ENCODE measurements around the gene UBR1. TPM values are rescaled to one million over a fixed set of nuclear protein-coding genes. Genes with fewer than 3 reads are reported as not detected.

Gene UBR1
- total and polyA plus RNA-seq, 10 of the 15 experiments (the other 5 are each of a cell fraction or from before 2014, with no cell fraction given), result 4.5 to 27.5 (median 16.7) TPM

DNA sequence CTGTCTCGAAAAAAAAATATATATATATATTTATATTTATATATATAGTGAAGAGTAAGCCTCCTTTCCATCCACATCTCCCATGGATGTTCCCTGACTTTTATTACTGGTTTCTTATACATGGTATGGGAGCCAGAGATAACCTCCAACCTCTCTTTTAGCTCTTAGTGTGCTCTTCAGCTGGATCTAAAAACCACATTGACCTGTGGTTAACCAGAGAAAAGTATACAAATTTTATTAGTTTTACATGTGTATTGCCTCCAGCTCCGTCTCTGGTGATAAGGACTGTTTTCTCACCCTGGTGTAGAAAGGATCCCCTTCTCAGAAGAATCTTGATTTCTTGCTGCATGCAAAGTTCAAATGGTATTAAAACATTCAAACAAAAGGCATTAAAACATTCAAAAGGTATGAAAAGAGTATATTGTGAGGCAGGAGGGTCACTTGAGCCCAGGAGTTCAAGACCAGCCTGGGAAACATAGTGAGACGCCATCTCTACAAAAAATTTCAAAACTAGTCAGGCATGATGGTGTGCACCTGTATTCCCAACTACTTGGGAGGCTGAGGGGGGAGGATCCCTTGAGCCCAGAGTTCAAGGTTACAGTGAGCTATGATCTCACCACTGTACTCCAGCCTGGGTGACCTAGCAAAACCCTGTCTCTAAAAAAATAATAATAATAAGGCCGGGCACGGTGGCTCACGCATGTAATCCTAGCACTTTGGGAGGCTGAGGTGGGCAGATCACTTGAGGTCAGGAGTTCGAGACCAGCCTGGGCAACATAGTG is 171.8 kb downstream of the UBR1 start:
- DNase-seq (ENCODE audit: low read depth, low spot score) (no peak), FAIRE-seq (no peak), ATAC-seq (no peak)
- in situ Hi-C loops (cut with MboI), result no loop called here
- CTCF ChIA-PET, result interaction anchor here (1.3 kb wide), 1 partner anchor 41 kb away, joined by 3 read pairs; no protein-coding TSS in a partner anchor
- no peaks in the 10 kb centered on the region for H3K4me1 ChIP-seq (ENCODE audit: control insufficient read depth, insufficient read depth, low read length)
- no TSS peak for BruUV-seq (replicated peaks)
- H3K4me3 ChIP-seq, result no peak overlapping the region
- no peak overlapping the region for H3K9ac ChIP-seq (ENCODE audit: control insufficient read depth, insufficient read depth, low read length)
- no peak for TF ChIP-seq NFXL1 (IDR thresholded peaks at IDR 0.05; ENCODE audit: borderline replicate concordance)
- TF ChIP-seq, protein P1, sequence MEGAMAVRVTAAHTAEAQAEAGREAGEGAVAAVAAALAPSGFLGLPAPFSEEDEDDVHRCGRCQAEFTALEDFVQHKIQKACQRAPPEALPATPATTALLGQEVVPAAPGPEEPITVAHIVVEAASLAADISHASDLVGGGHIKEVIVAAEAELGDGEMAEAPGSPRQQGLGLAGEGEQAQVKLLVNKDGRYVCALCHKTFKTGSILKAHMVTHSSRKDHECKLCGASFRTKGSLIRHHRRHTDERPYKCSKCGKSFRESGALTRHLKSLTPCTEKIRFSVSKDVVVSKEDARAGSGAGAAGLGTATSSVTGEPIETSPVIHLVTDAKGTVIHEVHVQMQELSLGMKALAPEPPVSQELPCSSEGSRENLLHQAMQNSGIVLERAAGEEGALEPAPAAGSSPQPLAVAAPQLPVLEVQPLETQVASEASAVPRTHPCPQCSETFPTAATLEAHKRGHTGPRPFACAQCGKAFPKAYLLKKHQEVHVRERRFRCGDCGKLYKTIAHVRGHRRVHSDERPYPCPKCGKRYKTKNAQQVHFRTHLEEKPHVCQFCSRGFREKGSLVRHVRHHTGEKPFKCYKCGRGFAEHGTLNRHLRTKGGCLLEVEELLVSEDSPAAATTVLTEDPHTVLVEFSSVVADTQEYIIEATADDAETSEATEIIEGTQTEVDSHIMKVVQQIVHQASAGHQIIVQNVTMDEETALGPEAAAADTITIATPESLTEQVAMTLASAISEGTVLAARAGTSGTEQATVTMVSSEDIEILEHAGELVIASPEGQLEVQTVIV (IDR thresholded peaks at IDR 0.05; ENCODE audit: borderline replicate concordance, partially characterized antibody), result no peak
- TF ChIP-seq, protein P2, sequence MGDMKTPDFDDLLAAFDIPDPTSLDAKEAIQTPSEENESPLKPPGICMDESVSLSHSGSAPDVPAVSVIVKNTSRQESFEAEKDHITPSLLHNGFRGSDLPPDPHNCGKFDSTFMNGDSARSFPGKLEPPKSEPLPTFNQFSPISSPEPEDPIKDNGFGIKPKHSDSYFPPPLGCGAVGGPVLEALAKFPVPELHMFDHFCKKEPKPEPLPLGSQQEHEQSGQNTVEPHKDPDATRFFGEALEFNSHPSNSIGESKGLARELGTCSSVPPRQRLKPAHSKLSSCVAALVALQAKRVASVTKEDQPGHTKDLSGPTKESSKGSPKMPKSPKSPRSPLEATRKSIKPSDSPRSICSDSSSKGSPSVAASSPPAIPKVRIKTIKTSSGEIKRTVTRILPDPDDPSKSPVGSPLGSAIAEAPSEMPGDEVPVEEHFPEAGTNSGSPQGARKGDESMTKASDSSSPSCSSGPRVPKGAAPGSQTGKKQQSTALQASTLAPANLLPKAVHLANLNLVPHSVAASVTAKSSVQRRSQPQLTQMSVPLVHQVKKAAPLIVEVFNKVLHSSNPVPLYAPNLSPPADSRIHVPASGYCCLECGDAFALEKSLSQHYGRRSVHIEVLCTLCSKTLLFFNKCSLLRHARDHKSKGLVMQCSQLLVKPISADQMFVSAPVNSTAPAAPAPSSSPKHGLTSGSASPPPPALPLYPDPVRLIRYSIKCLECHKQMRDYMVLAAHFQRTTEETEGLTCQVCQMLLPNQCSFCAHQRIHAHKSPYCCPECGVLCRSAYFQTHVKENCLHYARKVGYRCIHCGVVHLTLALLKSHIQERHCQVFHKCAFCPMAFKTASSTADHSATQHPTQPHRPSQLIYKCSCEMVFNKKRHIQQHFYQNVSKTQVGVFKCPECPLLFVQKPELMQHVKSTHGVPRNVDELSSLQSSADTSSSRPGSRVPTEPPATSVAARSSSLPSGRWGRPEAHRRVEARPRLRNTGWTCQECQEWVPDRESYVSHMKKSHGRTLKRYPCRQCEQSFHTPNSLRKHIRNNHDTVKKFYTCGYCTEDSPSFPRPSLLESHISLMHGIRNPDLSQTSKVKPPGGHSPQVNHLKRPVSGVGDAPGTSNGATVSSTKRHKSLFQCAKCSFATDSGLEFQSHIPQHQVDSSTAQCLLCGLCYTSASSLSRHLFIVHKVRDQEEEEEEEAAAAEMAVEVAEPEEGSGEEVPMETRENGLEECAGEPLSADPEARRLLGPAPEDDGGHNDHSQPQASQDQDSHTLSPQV (IDR thresholded peaks at IDR 0.05), result no peak
- no peak for TF ChIP-seq TCF12 (IDR thresholded peaks at IDR 0.05; ENCODE audit: low read depth, low read length)
- no peak for TF ChIP-seq ESRRA (IDR thresholded peaks at IDR 0.05; ENCODE audit: low read length)
- TF ChIP-seq PAX5 (IDR thresholded peaks at IDR 0.05; ENCODE audit: borderline replicate concordance, low read depth, low read length), result no peak
- no peak for TF ChIP-seq YY1 (IDR thresholded peaks at IDR 0.05; ENCODE audit: low read depth, low read length)
- no peak for TF ChIP-seq SUPT20H (IDR thresholded peaks at IDR 0.05; ENCODE audit: borderline replicate concordance, control insufficient read depth, low read depth, low read length)
- TF ChIP-seq TCF3 (IDR thresholded peaks at IDR 0.05; ENCODE audit: borderline replicate concordance, insufficient read depth, low read depth, low read length), result no peak
- no peak for TF ChIP-seq MTA3 (IDR thresholded peaks at IDR 0.05; ENCODE audit: borderline replicate concordance, low read length)
- TF ChIP-seq CREM (IDR thresholded peaks at IDR 0.05; ENCODE audit: low read depth), result no peak
- TF ChIP-seq MEF2B (IDR thresholded peaks at IDR 0.05; ENCODE audit: partially characterized antibody, poor library complexity, severe bottlenecking), result no peak
- WGBS (ENCODE audit: insufficient coverage, insufficient replicate concordance, low lambda C conversion rate, missing lambda C conversion rate), result 58% methylated on average over 7 of the region's 7 CpGs
- no peak overlapping the region for H2AFZ ChIP-seq (ENCODE audit: control insufficient read depth, low read depth, low read length)
- SMC1A ChIA-PET (ENCODE audit: uncharacterized antibody, unreplicated experiment), result interaction anchor here (0.7 to 1.3 kb wide), 3 partner anchors 9 to 158 kb away, joined by 3 read pairs; no protein-coding TSS in a partner anchor
- H4K20me1 ChIP-seq (ENCODE audit: control insufficient read depth, insufficient read depth), result no peaks in the 10 kb centered on the region
- POLR2A ChIA-PET, result interaction anchor here (0.7 kb wide), 1 partner anchor 528 kb away, joined by 6 read pairs; no protein-coding TSS in a partner anchor
- no peaks in the 10 kb centered on the region for H3K36me3 ChIP-seq (ENCODE audit: control insufficient read depth in 2 of 2, insufficient read depth in 2 of 2, low read length in 1 of 2)
- H3K27me3 ChIP-seq (replicated peaks in 1 of 2; ENCODE audit: control insufficient read depth in 2 of 2, insufficient read depth in 2 of 2, low read length in 1 of 2), result no peaks in the 10 kb centered on the region
- no peak overlapping the region for H3K4me2 ChIP-seq (ENCODE audit: control insufficient read depth, insufficient read depth)
- no peaks in the 10 kb centered on the region for H3K79me2 ChIP-seq (ENCODE audit: control insufficient read depth, insufficient read depth, low read length)
- H3K27ac ChIP-seq (ENCODE audit: control insufficient read depth, insufficient read depth), result no peak overlapping the region
- H3K9me3 ChIP-seq (replicated peaks; ENCODE audit: control insufficient read depth, insufficient read depth, low read length), result no peaks in the 10 kb centered on the region
- RAD21 ChIA-PET (ENCODE audit: unreplicated experiment), result interaction anchor here (0.9 kb wide), 1 partner anchor 9 kb away, joined by 3 read pairs; no protein-coding TSS in a partner anchor
- intact Hi-C loops (cut with micrococcal nuclease; ENCODE audit: unreplicated experiment), result no loop called here

Measured in GM12878 (cell line).